IMR-90 (cell line): ENCODE results near the gene ALKBH2.

ENCODE experiments used
- BHLHE40 ChIP-seq: fragments of 150-350 bp; IDR thresholded peaks from 2 replicates; pipeline ENCODE4 v1.6.1; 2016; ENCODE audit warnings: mild to moderate bottlenecking, low read depth, low read length
- CHD1 ChIP-seq: IDR thresholded peaks from 2 replicates; pipeline ENCODE4 v1.6.1; 2012; ENCODE audit warnings: low read depth, low read length, improper control_type of control experiment
- CTCF ChIP-seq: conservative IDR thresholded peaks from 2 replicates; pipeline ENCODE4 v1.5.1; 2012; ENCODE audit warnings: mild to moderate bottlenecking, low read depth, low read length, improper control_type of control experiment
- ELK1 ChIP-seq: fragments of 150-350 bp; IDR thresholded peaks from 2 replicates; pipeline ENCODE4 v1.6.1; 2016; ENCODE audit warnings: low read depth, mild to moderate bottlenecking, low read length, moderate library complexity, borderline replicate concordance
- MAFK ChIP-seq: IDR thresholded peaks from 2 replicates; pipeline ENCODE4 v1.6.1; 2012; ENCODE audit warnings: low read depth, low read length, improper control_type of control experiment
- POLR2A ChIP-seq: IDR thresholded peaks from 2 replicates; pipeline ENCODE4 v1.6.1; 2012; ENCODE audit warnings: mild to moderate bottlenecking, low read depth, low read length
- RAD21 ChIP-seq: IDR thresholded peaks from 2 replicates; pipeline ENCODE4 v1.6.1; 2012; ENCODE audit warnings: low read length, improper control_type of control experiment
- SMC3 ChIP-seq: fragments of 150-350 bp; IDR thresholded peaks from 2 replicates; pipeline ENCODE4 v1.6.1; 2016; ENCODE audit warnings: low read depth, mild to moderate bottlenecking, antibody characterized with exemption, low read length, moderate library complexity

GRCh38 chr12:109097140-109097434 lies 3.8 kb upstream of the ALKBH2 start:
- TF ChIP-seq CHD1 (no peak), MAFK (no peak), BHLHE40 (no peak), POLR2A (no peak), CTCF (no peak), RAD21 (no peak), SMC3 (no peak), ELK1 (no peak)
